ENCODE measurements around the gene PPP1R9A.

GRCh38 chr7:95296456-95296855, 389.1 kb downstream of the PPP1R9A start:
- TF ChIP-seq, protein P1, sequence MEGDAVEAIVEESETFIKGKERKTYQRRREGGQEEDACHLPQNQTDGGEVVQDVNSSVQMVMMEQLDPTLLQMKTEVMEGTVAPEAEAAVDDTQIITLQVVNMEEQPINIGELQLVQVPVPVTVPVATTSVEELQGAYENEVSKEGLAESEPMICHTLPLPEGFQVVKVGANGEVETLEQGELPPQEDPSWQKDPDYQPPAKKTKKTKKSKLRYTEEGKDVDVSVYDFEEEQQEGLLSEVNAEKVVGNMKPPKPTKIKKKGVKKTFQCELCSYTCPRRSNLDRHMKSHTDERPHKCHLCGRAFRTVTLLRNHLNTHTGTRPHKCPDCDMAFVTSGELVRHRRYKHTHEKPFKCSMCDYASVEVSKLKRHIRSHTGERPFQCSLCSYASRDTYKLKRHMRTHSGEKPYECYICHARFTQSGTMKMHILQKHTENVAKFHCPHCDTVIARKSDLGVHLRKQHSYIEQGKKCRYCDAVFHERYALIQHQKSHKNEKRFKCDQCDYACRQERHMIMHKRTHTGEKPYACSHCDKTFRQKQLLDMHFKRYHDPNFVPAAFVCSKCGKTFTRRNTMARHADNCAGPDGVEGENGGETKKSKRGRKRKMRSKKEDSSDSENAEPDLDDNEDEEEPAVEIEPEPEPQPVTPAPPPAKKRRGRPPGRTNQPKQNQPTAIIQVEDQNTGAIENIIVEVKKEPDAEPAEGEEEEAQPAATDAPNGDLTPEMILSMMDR (IDR thresholded peaks at IDR 0.05; ENCODE audit: poor library complexity, severe bottlenecking), result no peak
- TF ChIP-seq RAD21 (conservative IDR thresholded peaks at IDR 0.05) (peak; percentile 36), EP300 (conservative IDR thresholded peaks at IDR 0.05; ENCODE audit: poor library complexity, severe bottlenecking) (peak; percentile 97), EZH2 (IDR thresholded peaks at IDR 0.05; ENCODE audit: borderline replicate concordance, insufficient read depth, low read length, poor library complexity, severe bottlenecking) (no peak), REST (IDR thresholded peaks at IDR 0.05; ENCODE audit: borderline replicate concordance) (peak; percentile 70)

All from neural cell (in vitro differentiated cells).